Measurements from ENCODE around the gene BEND6.

The BEND6 gene

GRCh38 chr6:56977192-56977591 lies 22.3 kb downstream of the BEND6 start:
- Histone ChIP-seq H4K20me1 (ENCODE audit: insufficient read depth, low read length) (no peaks in the 10 kb centered on the region), H3K36me3 (replicated peaks; ENCODE audit: low read depth, low read length) (no peaks in the 10 kb centered on the region), H2AFZ (ENCODE audit: low read depth, low read length) (no peak overlapping the region), H3K4me2 (ENCODE audit: low read length) (no peak overlapping the region), H3K27me3 (ENCODE audit: low read depth, low read length) (no peaks in the 10 kb centered on the region), H3K27ac (ENCODE audit: low read length) (no peak overlapping the region), H3K4me3 (ENCODE audit: low read length) (no peak overlapping the region), H3K79me2 (ENCODE audit: low read length) (no peaks in the 10 kb centered on the region), H3K4me1 (ENCODE audit: low read length) (no peaks in the 10 kb centered on the region), H3K9me3 (ENCODE audit: insufficient read depth, low read length) (peaks cover 10% of the 10 kb centered on the region; the same call in 1 of the 2 replicates), H3K9ac (ENCODE audit: low read length) (no peak overlapping the region)
- TF ChIP-seq EZH2phosphoT487 (IDR thresholded peaks at IDR 0.05; ENCODE audit: low read depth): no peak
- TF ChIP-seq CTCF (IDR thresholded peaks at IDR 0.05; ENCODE audit: low read depth, low read length): no peak

GRCh38 chr6:56978530-56978929 lies 23.6 kb downstream of the BEND6 start:
- Histone ChIP-seq H3K27me3 (ENCODE audit: low read depth, low read length) (no peaks in the 10 kb centered on the region), H3K27ac (ENCODE audit: low read length) (no peak overlapping the region), H3K79me2 (ENCODE audit: low read length) (no peaks in the 10 kb centered on the region), H4K20me1 (ENCODE audit: insufficient read depth, low read length) (no peaks in the 10 kb centered on the region), H3K4me3 (ENCODE audit: low read length) (no peak overlapping the region), H3K36me3 (replicated peaks; ENCODE audit: low read depth, low read length) (no peaks in the 10 kb centered on the region), H3K4me1 (ENCODE audit: low read length) (no peaks in the 10 kb centered on the region), H2AFZ (ENCODE audit: low read depth, low read length) (no peak overlapping the region), H3K4me2 (ENCODE audit: low read length) (no peak overlapping the region), H3K9ac (ENCODE audit: low read length) (no peak overlapping the region), H3K9me3 (ENCODE audit: insufficient read depth, low read length) (peaks cover 10% of the 10 kb centered on the region; the same call in 1 of the 2 replicates)
- TF ChIP-seq CTCF (IDR thresholded peaks at IDR 0.05; ENCODE audit: low read depth, low read length) (no peak), EZH2phosphoT487 (IDR thresholded peaks at IDR 0.05; ENCODE audit: low read depth) (no peak)

- Histone ChIP-seq H3K4me2 (ENCODE audit: low read length) (no peak overlapping the region), H3K4me3 (ENCODE audit: low read length) (no peak overlapping the region), H3K79me2 (ENCODE audit: low read length) (no peaks in the 10 kb centered on the region), H2AFZ (ENCODE audit: low read depth, low read length) (no peak overlapping the region), H3K9ac (ENCODE audit: low read length) (no peak overlapping the region), H4K20me1 (ENCODE audit: insufficient read depth, low read length) (no peaks in the 10 kb centered on the region), H3K27ac (ENCODE audit: low read length) (no peak overlapping the region), H3K27me3 (ENCODE audit: low read depth, low read length) (peaks cover 8% of the 10 kb centered on the region; the same call in 1 of the 2 replicates), H3K9me3 (ENCODE audit: insufficient read depth, low read length) (no peaks in the 10 kb centered on the region), H3K36me3 (replicated peaks; ENCODE audit: low read depth, low read length) (no peaks in the 10 kb centered on the region), H3K4me1 (ENCODE audit: low read length) (no peaks in the 10 kb centered on the region)
- TF ChIP-seq EZH2phosphoT487 (IDR thresholded peaks at IDR 0.05; ENCODE audit: low read depth): no peak
- no peak for TF ChIP-seq CTCF (IDR thresholded peaks at IDR 0.05; ENCODE audit: low read depth, low read length)
Measured at GRCh38 chr6:56984361-56984760, 29.5 kb downstream of the BEND6 start.

GRCh38 chr6:56984884-56985283 lies 30.0 kb downstream of the BEND6 start:
- H3K4me1 ChIP-seq (ENCODE audit: low read length): no peaks in the 10 kb centered on the region
- H4K20me1 ChIP-seq (ENCODE audit: insufficient read depth, low read length): no peaks in the 10 kb centered on the region
- H3K9ac ChIP-seq (ENCODE audit: low read length): no peak overlapping the region
- no peaks in the 10 kb centered on the region for H3K36me3 ChIP-seq (replicated peaks; ENCODE audit: low read depth, low read length)
- H2AFZ ChIP-seq (ENCODE audit: low read depth, low read length): no peak overlapping the region
- H3K27me3 ChIP-seq (ENCODE audit: low read depth, low read length): peaks cover 11% of the 10 kb centered on the region; the same call in 1 of the 2 replicates
- no peak overlapping the region for H3K27ac ChIP-seq (ENCODE audit: low read length)
- H3K9me3 ChIP-seq (ENCODE audit: insufficient read depth, low read length): no peaks in the 10 kb centered on the region
- H3K79me2 ChIP-seq (ENCODE audit: low read length): no peaks in the 10 kb centered on the region
- H3K4me3 ChIP-seq (ENCODE audit: low read length): no peak overlapping the region
- no peak overlapping the region for H3K4me2 ChIP-seq (ENCODE audit: low read length)
- TF ChIP-seq CTCF (IDR thresholded peaks at IDR 0.05; ENCODE audit: low read depth, low read length): no peak
- TF ChIP-seq EZH2phosphoT487 (IDR thresholded peaks at IDR 0.05; ENCODE audit: low read depth): no peak
